ENCODE measurements around the gene IGLL5. TPM values are rescaled to one million over a fixed set of nuclear protein-coding genes. Genes with fewer than 3 reads are reported as not detected.

The IGLL5 gene
- total RNA-seq, 1 experiment from 2014 or later: not detected

DNA sequence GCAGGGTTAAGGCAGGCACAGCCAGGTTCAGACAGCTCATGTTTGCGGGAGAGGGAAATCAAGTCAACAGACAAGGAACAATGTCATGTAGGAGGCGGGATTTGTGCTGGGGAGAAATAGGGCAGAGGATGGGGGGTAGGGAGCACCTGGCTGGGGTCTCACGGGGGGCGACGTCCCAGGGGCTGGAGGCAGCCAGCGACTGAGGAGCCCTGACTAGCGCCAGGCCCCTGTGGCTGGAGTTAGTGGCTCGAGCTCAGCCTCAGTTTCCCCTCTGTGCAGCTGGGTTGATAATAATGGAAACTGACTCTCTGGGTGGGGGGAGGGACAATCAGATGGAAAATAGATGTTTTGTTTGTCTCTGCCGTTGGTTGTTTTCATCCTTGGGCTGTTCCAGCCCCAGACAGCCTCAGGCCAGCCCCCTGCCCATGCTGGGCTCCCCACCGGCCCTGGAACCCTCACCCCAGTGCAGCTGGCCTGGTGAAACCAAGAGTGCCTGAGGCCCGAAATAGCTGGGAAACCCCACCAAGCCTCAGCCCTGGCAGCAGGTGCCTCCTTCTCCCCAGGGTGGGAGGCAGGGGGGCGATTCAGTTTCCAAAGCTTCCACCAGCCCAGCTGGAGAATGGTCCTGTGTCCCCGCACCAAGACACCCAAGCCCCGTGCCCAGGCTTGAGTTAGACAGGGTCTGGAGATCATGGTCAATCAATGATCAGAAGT is 44.1 kb downstream of the IGLL5 start:
- in situ Hi-C loops (cut with HindIII; ENCODE audit: low sequenced_read_pairs): no loop called here
- no peak for DNase-seq (ENCODE audit: low spot score)

DNA sequence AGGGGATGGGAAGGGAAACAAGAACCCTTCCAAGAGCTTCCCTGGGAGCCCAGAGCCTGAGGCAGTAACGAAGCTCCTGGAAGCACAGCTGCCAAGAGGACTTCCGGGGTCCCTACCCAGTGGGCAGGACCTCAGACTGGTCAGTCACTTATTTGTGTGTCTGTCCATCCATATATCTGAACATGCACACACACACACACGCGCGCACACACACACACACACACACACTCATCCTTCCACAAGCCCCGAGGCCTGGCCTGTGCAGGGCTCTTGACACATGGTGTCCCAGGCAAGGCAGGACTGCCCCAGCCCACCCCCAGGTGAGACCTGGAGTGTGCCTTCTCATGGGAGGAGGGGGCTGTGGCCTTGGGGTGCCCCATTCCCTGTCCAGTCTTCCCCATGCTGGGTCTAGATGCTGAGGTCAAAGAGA is 44.9 kb downstream of the IGLL5 start:
- no peak for DNase-seq (ENCODE audit: low spot score)

DNA sequence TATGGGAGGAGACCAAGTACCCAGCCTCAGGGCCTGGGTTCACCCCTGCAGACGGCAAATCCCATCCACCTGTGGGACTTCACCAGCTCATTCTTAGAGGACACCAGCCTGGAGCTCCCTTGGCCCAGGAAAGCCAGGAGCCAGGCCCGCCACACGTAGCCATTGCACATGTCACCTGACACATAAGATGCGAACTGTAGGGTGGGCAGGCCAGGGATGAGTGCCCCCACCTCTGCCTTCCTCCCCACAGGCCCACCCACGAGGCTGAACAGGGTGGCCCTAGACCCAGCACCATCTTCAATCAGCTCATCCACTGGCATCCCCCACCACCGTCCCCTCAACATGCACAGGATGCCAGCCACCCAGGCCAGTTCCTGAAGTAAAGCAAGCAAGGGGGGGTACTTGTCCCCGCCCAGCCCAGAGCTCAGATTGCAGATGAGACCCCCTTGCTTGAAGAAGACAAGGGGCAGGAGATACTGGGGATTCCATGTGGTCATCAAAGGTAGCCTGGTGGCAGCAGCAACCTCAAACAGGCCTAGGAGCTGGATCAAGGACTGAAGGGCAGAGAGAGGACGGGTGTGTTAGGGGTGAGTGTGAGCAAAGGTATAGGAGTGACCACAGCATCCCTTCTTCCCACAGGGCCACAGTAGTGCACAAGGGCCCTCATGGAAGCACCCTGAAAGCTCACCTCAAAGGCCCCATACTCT is 45.6 kb downstream of the IGLL5 start:
- in situ Hi-C loops (cut with HindIII; ENCODE audit: low sequenced_read_pairs): no loop called here

More for the DNA sequence above, 44.9 kb downstream of the IGLL5 start:
- in situ Hi-C loops (cut with HindIII; ENCODE audit: low sequenced_read_pairs): no loop called here

DNA sequence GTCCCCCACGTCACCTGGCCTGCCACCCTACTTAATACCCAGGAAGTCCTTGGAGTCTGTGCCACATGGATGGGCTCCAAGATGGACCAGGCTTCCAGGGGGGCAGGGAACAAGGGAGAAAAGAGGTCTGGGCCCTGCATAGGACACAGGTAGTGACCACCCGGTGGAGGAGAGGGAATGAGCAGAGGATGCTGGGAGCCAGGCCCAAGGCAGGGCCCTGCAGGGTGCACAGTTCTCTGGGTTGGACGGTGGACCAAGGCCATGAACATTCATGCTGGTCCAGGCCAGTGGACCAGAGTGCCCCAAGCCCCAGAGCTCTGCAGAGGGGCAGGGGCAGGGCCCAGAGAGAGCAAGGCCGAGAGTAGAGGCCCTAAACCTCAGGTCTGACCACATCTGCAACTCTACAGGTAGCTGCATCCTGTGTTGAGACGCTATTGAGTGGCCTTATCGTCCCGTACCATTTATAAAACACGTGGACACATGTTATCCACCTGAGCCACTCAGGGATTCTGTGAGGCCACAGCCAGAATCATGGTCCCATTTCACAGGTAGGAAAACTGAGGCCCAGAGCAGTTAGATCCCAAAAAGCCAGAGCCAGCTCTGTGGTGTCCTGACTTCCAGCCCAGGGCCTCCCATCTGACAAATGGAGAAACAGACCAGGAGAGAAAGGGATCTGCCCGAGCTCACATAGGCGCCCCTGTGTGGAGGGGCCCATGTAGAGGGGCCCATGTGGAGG is 46.4 kb downstream of the IGLL5 start:
- in situ Hi-C loops (cut with HindIII; ENCODE audit: low sequenced_read_pairs): no loop called here

More for the DNA sequence above, 45.6 kb downstream of the IGLL5 start:
- DNase-seq (ENCODE audit: low spot score): no peak

DNA sequence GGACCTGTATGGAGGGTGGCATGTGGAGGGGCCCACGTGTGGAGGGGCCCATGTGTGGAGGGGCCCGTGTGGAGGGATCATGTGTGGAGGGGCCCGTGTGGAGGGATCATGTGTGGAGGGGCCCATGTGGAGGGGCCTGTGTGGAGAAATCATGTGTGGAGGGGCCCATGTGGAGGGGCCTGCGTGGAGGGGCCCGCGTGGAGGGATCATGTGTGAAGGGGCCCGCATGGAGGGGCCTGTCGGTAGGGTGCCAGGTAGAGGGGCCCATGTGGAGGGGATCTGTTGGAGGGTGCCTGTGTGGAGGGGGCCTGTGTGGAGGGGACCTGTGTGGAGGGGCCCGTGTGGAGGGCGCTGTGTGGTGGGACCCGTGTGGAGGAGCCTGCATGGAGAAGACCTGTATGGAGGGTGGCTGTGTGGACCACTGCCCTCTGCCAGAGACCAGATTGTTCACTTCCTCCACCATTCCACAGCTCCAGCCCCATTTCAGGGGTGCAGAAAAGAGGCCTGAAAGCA is 47.0 kb downstream of the IGLL5 start:
- DNase-seq (ENCODE audit: low spot score): no peak
- in situ Hi-C loops (cut with HindIII; ENCODE audit: low sequenced_read_pairs): no loop called here

More for the DNA sequence above, 46.4 kb downstream of the IGLL5 start:
- DNase-seq (ENCODE audit: low spot score): no peak

DNA sequence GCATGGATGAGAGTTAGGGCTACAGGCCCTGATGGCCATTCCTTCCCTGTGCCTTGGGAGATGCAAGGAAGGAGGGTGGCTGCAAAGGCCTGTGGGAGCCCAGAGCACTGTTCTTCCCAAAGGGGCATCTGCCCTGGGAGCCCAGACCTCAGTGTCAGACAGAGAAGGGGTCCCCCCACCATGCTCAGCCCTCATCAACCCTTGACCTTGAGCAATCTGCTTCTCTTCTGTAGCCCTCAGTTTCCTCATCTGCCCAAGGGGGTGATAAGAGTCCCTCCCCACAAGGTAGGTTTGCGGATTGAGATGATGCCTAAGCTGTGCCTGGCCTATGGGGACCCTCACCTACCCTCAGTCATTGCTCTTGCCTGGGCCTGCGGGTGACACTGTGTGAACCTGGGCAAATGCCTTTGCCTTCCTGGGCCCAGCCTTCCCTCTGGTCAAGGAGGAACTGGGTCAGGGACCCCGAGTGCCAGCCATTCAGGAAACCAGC is 47.5 kb downstream of the IGLL5 start:
- in situ Hi-C loops (cut with HindIII; ENCODE audit: low sequenced_read_pairs): no loop called here
- no peak for DNase-seq (ENCODE audit: low spot score)

DNA sequence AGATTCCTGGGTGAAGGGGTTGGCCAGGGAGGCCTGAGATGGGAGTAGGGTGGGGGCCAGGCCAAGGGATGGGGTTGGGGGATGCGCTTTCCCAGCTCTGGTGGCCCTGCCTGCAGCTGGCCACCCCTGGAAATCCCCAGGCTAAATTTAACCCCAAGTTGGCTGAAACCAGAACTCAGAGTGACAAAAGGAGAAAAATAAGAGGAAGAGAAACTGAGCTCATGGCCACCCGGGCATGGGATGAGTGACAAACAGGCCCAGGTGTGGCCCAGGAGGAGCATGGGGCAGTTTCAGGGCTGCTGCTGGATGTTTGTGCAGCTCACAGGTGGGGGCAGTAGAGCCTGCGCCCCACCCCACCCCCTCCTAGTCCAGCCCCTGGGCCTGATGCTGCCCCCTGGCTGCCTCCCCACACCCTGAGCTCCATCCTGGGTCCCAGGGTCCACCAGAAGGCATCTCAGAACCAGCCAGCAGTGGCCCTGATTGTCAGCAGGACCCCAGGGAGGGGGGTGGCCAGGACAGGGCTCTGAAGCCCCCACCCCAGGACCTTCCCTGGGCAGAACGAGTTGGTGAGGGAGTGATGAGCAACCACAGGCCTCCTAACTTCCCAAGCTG is 48.0 kb downstream of the IGLL5 start:
- in situ Hi-C loops (cut with HindIII; ENCODE audit: low sequenced_read_pairs): no loop called here
- no peak for DNase-seq (ENCODE audit: low spot score)

DNA sequence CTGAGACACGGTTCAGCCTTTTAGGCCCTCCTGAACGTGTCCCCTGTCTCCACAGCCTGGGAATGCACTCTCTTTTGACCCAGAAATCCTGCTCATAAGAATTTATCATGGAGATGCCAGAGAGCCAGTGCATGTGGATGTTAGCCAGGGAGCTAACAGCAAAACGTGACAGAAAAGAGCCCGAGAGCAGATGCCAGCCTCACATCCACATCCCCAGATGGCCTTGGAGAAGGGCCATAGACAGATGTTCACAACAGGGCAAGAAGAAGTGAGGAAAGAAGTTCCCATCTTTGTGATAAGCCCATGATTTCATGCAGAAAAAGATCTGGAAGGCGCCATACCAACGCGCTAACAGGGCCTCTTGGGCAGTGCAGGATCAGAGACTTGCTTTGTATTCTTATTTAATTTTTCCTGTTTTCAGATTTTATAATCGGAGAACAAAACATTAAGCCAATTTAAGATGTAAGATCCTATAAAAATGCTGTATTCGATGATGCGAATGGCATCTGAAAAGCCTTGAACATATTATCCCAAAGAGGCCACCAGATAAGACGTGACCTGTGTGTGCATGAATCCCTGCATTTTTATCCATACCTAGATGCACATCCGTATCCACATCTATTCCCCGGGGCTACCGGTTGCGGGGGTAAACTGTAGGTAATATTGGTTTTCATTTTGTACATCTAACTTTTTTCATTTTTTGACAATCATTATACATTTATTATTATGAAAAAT is 48.7 kb downstream of the IGLL5 start:
- DNase-seq (ENCODE audit: low spot score): no peak
- in situ Hi-C loops (cut with HindIII; ENCODE audit: low sequenced_read_pairs): no loop called here

DNA sequence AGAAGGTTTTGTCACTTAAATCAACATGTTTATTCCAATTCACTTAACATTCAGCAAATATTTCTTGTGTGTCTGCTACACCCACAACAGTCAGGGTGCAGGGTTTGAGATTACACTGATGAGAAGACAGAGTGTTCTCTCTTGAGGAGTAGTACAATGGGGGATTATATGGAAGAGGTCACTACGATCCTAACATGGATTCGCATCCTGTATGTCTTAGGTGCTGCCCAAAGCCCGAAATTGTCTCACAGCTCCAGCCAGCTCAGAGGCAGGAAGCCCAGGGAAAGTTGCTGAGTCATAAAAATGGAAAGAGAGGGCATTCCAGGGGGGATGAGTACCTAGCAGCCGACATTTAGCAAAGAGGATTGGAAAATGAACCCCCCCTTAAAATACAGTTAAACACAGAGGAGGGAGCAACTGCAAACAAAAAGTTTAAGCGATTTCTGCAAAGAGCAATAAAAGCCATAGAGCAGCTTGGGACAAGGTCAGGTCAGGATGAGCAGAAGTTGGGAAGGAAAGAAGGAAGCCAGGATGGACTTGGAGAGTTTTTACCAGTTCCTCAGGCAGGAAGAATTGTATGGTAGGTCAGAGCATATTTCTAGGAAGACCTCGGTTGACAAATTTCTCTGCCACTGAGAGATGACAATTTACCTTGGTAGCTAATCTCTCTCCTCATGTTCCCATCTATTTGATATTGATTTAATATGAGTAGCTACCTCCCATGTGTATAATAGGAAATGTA is 49.5 kb downstream of the IGLL5 start:
- in situ Hi-C loops (cut with HindIII; ENCODE audit: low sequenced_read_pairs): no loop called here
- no peak for DNase-seq (ENCODE audit: low spot score)

DNA sequence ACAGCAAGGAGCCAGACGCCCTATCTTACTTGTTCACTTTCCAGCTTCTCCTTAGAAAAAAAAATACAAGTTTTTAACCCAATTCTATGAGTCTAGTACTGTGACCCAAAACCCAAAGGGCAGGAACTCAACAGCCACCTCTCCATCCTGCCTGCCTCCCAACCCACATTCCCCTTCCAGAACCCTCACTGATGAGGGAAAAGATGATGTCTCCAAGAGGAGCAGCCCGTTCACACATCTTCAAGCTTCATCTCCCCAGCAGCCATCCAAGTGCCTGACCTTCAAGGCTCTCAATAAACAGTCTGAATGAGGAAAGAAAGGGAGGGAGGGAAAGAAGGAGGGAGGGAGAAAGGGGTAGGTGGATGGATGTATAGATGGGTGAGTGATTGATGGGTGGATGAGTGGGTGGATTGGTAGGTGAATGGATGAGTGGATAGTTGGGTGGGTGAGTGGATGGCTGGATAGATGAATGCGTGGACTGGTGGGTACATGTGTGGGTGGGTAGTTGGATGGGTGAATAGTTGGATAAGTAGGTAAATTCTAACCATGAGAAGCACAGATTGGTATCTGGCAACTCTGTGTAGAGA is 50.4 kb downstream of the IGLL5 start:
- in situ Hi-C loops (cut with HindIII; ENCODE audit: low sequenced_read_pairs): no loop called here
- no peak for DNase-seq (ENCODE audit: low spot score)

DNA sequence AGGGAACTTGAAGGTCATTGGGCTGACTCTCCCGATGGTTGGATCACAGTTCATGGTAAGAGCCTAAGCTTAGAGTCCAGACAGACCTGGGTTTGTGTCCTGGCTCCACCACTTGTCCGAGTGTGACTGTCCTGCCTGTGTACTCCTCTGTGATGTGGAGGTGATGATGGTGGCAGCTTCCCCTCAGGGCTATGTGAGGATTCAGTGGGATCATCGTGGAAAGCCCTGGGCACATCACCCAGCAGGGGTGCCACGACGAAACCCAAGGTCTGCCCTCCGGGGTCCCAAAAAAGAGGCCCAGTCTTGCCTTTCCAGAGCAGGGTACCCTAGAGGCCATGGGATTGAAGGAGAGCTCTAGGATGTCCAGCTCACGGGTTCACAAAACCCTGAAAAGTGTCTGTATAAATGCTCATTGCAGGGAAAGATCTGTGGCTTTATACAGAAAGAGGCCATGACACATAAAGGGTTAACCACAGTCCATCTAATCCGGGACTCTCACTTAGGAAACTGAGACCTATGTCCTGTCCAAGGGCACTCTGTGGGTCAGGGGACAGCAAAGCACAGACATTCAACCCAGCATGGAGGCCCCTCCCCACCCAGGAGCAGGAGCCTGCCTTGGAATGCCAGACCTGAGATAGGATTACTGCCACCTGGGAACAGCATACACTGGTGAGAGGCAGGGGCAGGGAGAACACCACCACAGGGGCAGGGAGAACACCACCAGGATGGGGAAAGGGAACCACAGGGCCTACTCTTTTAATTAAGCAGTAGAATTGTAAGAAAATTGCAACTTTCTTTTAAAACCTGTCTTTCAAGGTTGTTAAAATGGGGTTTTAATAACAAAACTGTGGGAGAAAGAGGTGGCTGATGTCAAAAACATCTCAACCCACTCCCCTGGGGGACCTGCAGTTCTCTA is 51.3 kb downstream of the IGLL5 start:
- in situ Hi-C loops (cut with HindIII; ENCODE audit: low sequenced_read_pairs): no loop called here
- no peak for DNase-seq (ENCODE audit: low spot score)

DNA sequence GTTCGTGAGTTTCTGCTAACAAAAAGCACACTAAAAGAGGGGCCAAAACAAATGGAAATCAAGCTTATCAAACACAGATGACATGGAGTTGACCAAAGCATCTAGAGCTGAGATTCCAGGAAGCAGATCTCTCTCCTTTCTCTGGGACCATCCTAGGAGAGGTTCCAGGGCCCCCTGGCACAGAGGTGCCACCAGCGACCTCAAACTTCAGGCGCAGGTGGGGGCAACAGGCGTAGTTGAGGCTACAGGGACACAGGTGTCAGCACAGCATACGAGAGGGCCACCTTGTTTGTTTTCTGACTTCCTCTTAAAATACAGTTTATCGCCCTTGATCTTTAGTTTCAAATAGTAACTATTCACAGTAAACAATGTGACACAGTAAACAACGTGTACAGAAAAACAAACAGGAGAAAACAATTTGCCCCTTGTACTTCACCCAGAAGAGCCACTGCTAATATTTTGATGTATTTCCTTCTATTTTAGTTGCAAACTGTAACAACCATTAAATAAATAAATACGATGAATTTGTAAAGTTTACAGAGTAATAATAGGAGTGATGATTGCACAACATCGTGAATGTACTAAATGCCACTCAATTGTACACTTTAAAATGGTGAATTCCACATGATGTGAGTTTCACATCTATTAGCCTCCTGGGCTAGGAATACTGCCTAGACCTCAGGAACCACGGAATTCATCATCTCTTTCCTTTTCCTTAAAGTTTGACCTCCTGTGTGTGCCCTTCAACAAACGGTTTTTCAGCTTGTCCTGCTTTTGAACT is 52.2 kb downstream of the IGLL5 start:
- in situ Hi-C loops (cut with HindIII; ENCODE audit: low sequenced_read_pairs): no loop called here
- DNase-seq (ENCODE audit: low spot score): no peak

DNA sequence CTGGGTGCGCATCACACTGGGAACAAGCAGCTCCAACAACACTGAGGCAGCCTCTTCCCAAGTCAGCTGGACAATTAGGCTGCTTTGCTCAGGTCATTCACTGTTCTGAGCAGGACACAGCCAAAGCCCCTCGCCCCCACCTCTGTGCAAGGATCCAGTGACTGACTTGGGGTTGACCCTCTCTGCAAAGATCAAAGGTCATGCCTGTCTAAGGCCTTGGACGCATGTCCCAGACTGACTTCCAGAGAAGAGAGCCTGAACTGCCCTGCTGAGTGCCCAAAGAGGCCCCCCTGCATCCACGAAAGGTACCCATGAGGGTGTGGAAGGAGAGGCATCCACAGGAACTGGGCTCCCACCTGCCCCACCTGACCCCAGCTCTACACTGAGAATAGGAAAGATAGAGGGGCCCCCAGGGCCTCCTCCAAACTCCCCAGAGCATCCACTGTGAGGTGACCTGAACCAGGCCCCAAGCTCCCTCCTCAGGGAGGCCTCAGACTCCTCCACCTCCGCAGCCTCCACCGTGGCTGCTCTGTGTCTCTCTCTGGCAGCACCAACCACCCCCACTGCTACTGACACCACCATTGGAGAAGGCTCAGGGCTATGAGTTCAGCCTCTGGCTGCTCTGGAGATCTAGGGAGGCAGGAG is 53.5 kb downstream of the IGLL5 start:
- no peak for DNase-seq (ENCODE audit: low spot score)
- in situ Hi-C loops (cut with HindIII; ENCODE audit: low sequenced_read_pairs): no loop called here

DNA sequence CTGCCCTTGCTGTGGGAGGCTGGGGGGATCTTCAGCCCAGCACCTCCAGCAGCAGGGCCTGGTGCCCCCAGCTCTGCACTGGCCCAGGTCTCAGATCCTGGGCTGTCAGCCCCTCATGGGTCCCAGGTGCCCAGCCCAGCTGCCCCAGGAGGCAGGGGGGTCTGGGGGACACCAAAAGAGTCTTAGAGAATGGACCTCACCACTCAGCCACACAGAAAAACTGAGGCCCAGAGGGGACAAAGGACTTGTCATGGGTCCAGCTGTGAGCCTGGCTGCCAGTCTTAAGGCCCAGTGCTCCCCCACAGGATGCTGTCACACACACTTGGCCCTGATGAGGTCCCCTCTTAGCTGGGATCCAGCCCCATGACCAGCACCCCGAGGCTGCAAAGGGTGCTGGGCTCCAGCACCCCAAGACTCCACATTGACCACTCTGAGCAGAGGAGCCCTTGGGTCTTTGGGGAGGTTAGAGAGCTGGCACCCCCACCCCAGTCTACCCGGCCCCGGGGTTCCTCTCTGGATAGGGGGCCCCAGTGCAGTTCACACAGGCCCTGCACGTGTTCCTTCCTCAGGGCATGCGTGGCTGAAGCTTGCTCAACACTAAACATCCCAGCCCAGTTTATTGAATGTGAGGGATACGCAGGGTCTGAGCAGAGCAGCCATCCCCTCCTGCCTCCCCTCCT is 54.4 kb downstream of the IGLL5 start:
- in situ Hi-C loops (cut with HindIII; ENCODE audit: low sequenced_read_pairs): no loop called here
- DNase-seq (ENCODE audit: low spot score): no peak

All from G401 (cell line).